ENCODE data around the gene KDM3B. TPM values are rescaled to one million over a fixed set of nuclear protein-coding genes. Genes with fewer than 3 reads are reported as not detected.
A peak's percentile ranks its signal among the peaks of the same experiment; 100 is the strongest.

The KDM3B gene
- total and polyA plus RNA-seq, 2 experiments from 2014 or later, result 25.8 to 86.6 TPM

GRCh38 chr5:138469540-138470321, 117.2 kb downstream of the KDM3B start:
- peaks cover 14% of the 10 kb centered on the region; the same call in 1 of the 2 replicates for H4K20me1 ChIP-seq (replicated peaks; ENCODE audit: insufficient read depth)

DNA sequence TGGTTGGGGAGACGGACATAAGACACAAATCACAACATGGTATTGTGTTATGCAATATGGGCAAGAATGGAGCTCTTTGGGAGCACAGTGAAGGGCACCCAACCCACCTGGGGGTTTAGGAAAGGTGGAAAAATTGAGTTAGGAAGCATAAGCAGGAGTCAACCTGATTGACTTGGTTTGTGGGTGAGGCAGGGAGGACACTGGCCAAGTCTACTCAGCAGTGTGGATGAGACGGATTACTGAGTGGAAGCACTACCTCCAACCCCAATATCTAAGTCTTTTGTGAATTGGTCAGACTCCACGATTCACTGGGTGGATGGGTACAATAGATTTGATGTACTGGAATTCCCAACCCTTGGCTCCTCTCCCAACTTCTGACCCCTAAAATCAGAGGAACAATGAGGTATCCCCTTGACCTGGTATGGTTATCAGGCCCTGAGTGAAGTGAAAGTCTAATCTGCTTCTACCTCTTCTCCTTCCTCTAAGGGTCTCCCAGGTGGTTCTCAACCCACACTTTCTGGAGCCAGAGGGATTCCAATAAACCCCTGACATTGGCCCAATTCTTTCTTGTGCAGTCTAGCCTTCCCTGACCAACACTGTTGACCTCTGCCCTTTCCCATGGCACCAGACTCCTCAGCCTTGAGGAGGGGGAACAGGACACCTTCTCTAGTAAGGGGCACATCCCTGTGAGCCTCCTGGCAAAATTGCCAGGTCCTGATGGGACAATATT, 118.0 kb downstream of the KDM3B start:
- Histone ChIP-seq H4K20me1 (replicated peaks; ENCODE audit: insufficient read depth) (peaks cover 14% of the 10 kb centered on the region; the same call in 1 of the 2 replicates), H3K4me2 (no peak overlapping the region), H3K4me3 (no peak overlapping the region), H3K9me2 (ENCODE audit: insufficient read depth) (no peaks in the 10 kb centered on the region), H3F3A (replicated peaks; ENCODE audit: low read depth) (peaks cover 9% of the 10 kb centered on the region), H3K36me3 (ENCODE audit: insufficient read depth) (0 out of 2 replicates have a peak, but pooled peaks cover 3% of the 10 kb centered on the region), H3K79me2 (replicated peaks; ENCODE audit: insufficient read depth) (no peaks in the 10 kb centered on the region), H3K27me3 (ENCODE audit: insufficient read depth) (peaks cover 26% of the 10 kb centered on the region), H3K27ac (ENCODE audit: low read depth) (no peak overlapping the region), H2AFZ (no peak overlapping the region), H3K4me1 (ENCODE audit: insufficient read depth) (peaks cover 5% of the 10 kb centered on the region)
- H3K4me1 Mint-ChIP-seq, result peaks cover 29% of the 10 kb centered on the region; the same call in 2 of the 3 replicates
- no peak overlapping the region for H3K27ac Mint-ChIP-seq
- H3K9me3 Mint-ChIP-seq, result peaks cover 15% of the 10 kb centered on the region; the same call in 2 of the 3 replicates
- no peak overlapping the region for H3K4me3 Mint-ChIP-seq
- no peak for DNase-seq (ENCODE audit: low spot score)
- peak; percentile 4 for ATAC-seq
- peaks cover 28% of the 10 kb centered on the region for H3K36me3 Mint-ChIP-seq (ENCODE audit: low read depth)
- peaks cover 47% of the 10 kb centered on the region for H3K27me3 Mint-ChIP-seq (ENCODE audit: insufficient read depth, low read depth, poor library complexity)
- no peak for TF ChIP-seq STAT1 (IDR thresholded peaks at IDR 0.05; ENCODE audit: unreplicated experiment)
- no peak for TF ChIP-seq ZNF331 (CRISPR knock-in tag; IDR thresholded peaks at IDR 0.05; ENCODE audit: low read depth)
- TF ChIP-seq CREB1 (CRISPR knock-in tag; IDR thresholded peaks at IDR 0.05; ENCODE audit: low read depth), result no peak
- no peak for TF ChIP-seq EZH2phosphoT487 (IDR thresholded peaks at IDR 0.05; ENCODE audit: unreplicated experiment)
- no peak for TF ChIP-seq ZNF114 (CRISPR knock-in tag; IDR thresholded peaks at IDR 0.05)
- TF ChIP-seq JUNB (IDR thresholded peaks at IDR 0.05; ENCODE audit: unreplicated experiment), result no peak
- TF ChIP-seq, protein P1, sequence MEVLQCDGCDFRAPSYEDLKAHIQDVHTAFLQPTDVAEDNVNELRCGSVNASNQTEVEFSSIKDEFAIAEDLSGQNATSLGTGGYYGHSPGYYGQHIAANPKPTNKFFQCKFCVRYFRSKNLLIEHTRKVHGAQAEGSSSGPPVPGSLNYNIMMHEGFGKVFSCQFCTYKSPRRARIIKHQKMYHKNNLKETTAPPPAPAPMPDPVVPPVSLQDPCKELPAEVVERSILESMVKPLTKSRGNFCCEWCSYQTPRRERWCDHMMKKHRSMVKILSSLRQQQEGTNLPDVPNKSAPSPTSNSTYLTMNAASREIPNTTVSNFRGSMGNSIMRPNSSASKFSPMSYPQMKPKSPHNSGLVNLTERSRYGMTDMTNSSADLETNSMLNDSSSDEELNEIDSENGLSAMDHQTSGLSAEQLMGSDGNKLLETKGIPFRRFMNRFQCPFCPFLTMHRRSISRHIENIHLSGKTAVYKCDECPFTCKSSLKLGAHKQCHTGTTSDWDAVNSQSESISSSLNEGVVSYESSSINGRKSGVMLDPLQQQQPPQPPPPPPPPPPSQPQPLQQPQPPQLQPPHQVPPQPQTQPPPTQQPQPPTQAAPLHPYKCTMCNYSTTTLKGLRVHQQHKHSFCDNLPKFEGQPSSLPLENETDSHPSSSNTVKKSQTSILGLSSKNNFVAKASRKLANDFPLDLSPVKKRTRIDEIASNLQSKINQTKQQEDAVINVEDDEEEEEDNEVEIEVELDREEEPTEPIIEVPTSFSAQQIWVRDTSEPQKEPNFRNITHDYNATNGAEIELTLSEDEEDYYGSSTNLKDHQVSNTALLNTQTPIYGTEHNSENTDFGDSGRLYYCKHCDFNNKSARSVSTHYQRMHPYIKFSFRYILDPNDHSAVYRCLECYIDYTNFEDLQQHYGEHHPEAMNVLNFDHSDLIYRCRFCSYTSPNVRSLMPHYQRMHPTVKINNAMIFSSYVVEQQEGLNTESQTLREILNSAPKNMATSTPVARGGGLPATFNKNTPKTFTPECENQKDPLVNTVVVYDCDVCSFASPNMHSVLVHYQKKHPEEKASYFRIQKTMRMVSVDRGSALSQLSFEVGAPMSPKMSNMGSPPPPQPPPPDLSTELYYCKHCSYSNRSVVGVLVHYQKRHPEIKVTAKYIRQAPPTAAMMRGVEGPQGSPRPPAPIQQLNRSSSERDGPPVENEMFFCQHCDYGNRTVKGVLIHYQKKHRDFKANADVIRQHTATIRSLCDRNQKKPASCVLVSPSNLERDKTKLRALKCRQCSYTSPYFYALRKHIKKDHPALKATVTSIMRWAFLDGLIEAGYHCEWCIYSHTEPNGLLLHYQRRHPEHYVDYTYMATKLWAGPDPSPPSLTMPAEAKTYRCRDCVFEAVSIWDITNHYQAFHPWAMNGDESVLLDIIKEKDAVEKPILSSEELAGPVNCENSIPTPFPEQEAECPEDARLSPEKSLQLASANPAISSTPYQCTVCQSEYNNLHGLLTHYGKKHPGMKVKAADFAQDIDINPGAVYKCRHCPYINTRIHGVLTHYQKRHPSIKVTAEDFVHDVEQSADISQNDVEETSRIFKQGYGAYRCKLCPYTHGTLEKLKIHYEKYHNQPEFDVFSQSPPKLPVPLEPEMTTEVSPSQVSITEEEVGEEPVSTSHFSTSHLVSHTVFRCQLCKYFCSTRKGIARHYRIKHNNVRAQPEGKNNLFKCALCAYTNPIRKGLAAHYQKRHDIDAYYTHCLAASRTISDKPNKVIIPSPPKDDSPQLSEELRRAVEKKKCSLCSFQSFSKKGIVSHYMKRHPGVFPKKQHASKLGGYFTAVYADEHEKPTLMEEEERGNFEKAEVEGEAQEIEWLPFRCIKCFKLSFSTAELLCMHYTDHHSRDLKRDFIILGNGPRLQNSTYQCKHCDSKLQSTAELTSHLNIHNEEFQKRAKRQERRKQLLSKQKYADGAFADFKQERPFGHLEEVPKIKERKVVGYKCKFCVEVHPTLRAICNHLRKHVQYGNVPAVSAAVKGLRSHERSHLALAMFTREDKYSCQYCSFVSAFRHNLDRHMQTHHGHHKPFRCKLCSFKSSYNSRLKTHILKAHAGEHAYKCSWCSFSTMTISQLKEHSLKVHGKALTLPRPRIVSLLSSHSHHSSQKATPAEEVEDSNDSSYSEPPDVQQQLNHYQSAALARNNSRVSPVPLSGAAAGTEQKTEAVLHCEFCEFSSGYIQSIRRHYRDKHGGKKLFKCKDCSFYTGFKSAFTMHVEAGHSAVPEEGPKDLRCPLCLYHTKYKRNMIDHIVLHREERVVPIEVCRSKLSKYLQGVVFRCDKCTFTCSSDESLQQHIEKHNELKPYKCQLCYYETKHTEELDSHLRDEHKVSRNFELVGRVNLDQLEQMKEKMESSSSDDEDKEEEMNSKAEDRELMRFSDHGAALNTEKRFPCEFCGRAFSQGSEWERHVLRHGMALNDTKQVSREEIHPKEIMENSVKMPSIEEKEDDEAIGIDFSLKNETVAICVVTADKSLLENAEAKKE (CRISPR knock-in tag; IDR thresholded peaks at IDR 0.05), result no peak
- TF ChIP-seq EZH2 (IDR thresholded peaks at IDR 0.05; ENCODE audit: low read depth, unreplicated experiment), result no peak
- TF ChIP-seq, protein P2, sequence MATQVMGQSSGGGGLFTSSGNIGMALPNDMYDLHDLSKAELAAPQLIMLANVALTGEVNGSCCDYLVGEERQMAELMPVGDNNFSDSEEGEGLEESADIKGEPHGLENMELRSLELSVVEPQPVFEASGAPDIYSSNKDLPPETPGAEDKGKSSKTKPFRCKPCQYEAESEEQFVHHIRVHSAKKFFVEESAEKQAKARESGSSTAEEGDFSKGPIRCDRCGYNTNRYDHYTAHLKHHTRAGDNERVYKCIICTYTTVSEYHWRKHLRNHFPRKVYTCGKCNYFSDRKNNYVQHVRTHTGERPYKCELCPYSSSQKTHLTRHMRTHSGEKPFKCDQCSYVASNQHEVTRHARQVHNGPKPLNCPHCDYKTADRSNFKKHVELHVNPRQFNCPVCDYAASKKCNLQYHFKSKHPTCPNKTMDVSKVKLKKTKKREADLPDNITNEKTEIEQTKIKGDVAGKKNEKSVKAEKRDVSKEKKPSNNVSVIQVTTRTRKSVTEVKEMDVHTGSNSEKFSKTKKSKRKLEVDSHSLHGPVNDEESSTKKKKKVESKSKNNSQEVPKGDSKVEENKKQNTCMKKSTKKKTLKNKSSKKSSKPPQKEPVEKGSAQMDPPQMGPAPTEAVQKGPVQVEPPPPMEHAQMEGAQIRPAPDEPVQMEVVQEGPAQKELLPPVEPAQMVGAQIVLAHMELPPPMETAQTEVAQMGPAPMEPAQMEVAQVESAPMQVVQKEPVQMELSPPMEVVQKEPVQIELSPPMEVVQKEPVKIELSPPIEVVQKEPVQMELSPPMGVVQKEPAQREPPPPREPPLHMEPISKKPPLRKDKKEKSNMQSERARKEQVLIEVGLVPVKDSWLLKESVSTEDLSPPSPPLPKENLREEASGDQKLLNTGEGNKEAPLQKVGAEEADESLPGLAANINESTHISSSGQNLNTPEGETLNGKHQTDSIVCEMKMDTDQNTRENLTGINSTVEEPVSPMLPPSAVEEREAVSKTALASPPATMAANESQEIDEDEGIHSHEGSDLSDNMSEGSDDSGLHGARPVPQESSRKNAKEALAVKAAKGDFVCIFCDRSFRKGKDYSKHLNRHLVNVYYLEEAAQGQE (IDR thresholded peaks at IDR 0.05; ENCODE audit: unreplicated experiment), result no peak

More at GRCh38 chr5:138469540-138470321, 117.2 kb downstream of the KDM3B start:
- DNase-seq (ENCODE audit: low spot score) (no peak), ATAC-seq (peak; percentile 7)
- H3K9me3 Mint-ChIP-seq, result peaks cover 15% of the 10 kb centered on the region; the same call in 2 of the 3 replicates
- Histone ChIP-seq H3K9me2 (ENCODE audit: insufficient read depth) (no peaks in the 10 kb centered on the region), H3K27ac (ENCODE audit: low read depth) (no peak overlapping the region), H2AFZ (no peak overlapping the region), H3K36me3 (ENCODE audit: insufficient read depth) (0 out of 2 replicates have a peak, but pooled peaks cover 3% of the 10 kb centered on the region), H3K79me2 (replicated peaks; ENCODE audit: insufficient read depth) (no peaks in the 10 kb centered on the region), H3K4me1 (ENCODE audit: insufficient read depth) (peaks cover 5% of the 10 kb centered on the region), H3K4me3 (no peak overlapping the region), H3F3A (replicated peaks; ENCODE audit: low read depth) (peaks cover 9% of the 10 kb centered on the region), H3K4me2 (no peak overlapping the region), H3K27me3 (ENCODE audit: insufficient read depth) (peaks cover 26% of the 10 kb centered on the region)
- H3K4me3 Mint-ChIP-seq, result no peak overlapping the region
- H3K4me1 Mint-ChIP-seq, result peaks cover 29% of the 10 kb centered on the region; the same call in 2 of the 3 replicates
- peaks cover 28% of the 10 kb centered on the region for H3K36me3 Mint-ChIP-seq (ENCODE audit: low read depth)
- H3K27me3 Mint-ChIP-seq (ENCODE audit: insufficient read depth, low read depth, poor library complexity), result peaks cover 49% of the 10 kb centered on the region
- TF ChIP-seq POLR2AphosphoS5 (IDR thresholded peaks at IDR 0.05; ENCODE audit: low read depth) (no peak), ZNF114 (CRISPR knock-in tag; IDR thresholded peaks at IDR 0.05) (0 out of 2 replicates have a peak, but pooled peaks have one; percentile 11), CREB1 (CRISPR knock-in tag; IDR thresholded peaks at IDR 0.05; ENCODE audit: low read depth) (no peak)
- H3K27ac Mint-ChIP-seq, result no peak overlapping the region

All from GM23338 (cell line).